GM19328 (cell line): ENCODE measurements around the gene UBLCP1.
"Not testable (repeated sequence)": the region's sequence is repeated elsewhere in the genome, so short reads cannot be mapped to it uniquely, and the experiment has no call there.

ENCODE experiments used
- ATAC-seq: cut with Tn5 transposase; IDR thresholded peaks from one replicate; pipeline ENCODE4 v1.9.1; 2021; ENCODE audit warnings: mild to moderate bottlenecking, moderate library complexity; ENCODE audit not compliant: unreplicated experiment

UBLCP1 gene

GRCh38 chr5:159262859-159263568, at the start of gene UBLCP1:
TSS of gene UBLCP1 (plus strand) at chr5:159263290. CDS start at chr5:159268916, 5,626 bp downstream.
- ATAC-seq: peak; percentile 87

- ATAC-seq: no peak
Measured at GRCh38 chr5:159214486-159215271, 48.4 kb upstream of the UBLCP1 start.

- ATAC-seq: no peak
Measured at GRCh38 chr5:159215886-159216285, 47.2 kb upstream of the UBLCP1 start.

GRCh38 chr5:159216454-159216853, 46.6 kb upstream of the UBLCP1 start:
- no peak for ATAC-seq

- ATAC-seq: no peak
Measured at GRCh38 chr5:159217236-159217635, 45.9 kb upstream of the UBLCP1 start.

GRCh38 chr5:159218595-159219023, 44.5 kb upstream of the UBLCP1 start:
- no peak for ATAC-seq

GRCh38 chr5:159220206-159220605, 42.9 kb upstream of the UBLCP1 start:
- no peak for ATAC-seq

- ATAC-seq: no peak
Measured at GRCh38 chr5:159223469-159223868, 39.6 kb upstream of the UBLCP1 start.

- ATAC-seq: no peak
Measured at GRCh38 chr5:159224471-159224870, 38.6 kb upstream of the UBLCP1 start.

GRCh38 chr5:159226451-159226850, 36.6 kb upstream of the UBLCP1 start:
- no peak for ATAC-seq

- ATAC-seq: no peak
Measured at GRCh38 chr5:159227452-159227851, 35.6 kb upstream of the UBLCP1 start.

GRCh38 chr5:159228097-159228496, 35.0 kb upstream of the UBLCP1 start:
- ATAC-seq: not testable (repeated sequence)

- no peak for ATAC-seq
Measured at GRCh38 chr5:159230657-159231056, 32.4 kb upstream of the UBLCP1 start.

GRCh38 chr5:159231167-159231566, 31.9 kb upstream of the UBLCP1 start:
- ATAC-seq: no peak

GRCh38 chr5:159235871-159236520, 27.1 kb upstream of the UBLCP1 start:
- ATAC-seq: not testable (repeated sequence)

- ATAC-seq: no peak
Measured at GRCh38 chr5:159240301-159240870, 22.7 kb upstream of the UBLCP1 start.

GRCh38 chr5:159241946-159242552, 21.0 kb upstream of the UBLCP1 start:
- no peak for ATAC-seq

- ATAC-seq: no peak
Measured at GRCh38 chr5:159242656-159243055, 20.4 kb upstream of the UBLCP1 start.

- no peak for ATAC-seq
Measured at GRCh38 chr5:159243385-159243784, 19.7 kb upstream of the UBLCP1 start.

- ATAC-seq: no peak
Measured at GRCh38 chr5:159244163-159244562, 18.9 kb upstream of the UBLCP1 start.

- ATAC-seq: no peak
Measured at GRCh38 chr5:159244890-159245289, 18.2 kb upstream of the UBLCP1 start.
